GM21786 (cell line): ENCODE data around the gene SMIM9.
"Not testable (repeated sequence)": the region's sequence is repeated elsewhere in the genome, so short reads cannot be mapped to it uniquely, and the experiment has no call there.

ENCODE experiments used
- ATAC-seq: cut with Tn5 transposase; IDR thresholded peaks from one replicate; pipeline ENCODE4 v1.9.1; 2021; ENCODE audit not compliant: unreplicated experiment

Gene SMIM9

GRCh38 chrX:154816326-154816898 is 18.1 kb downstream of the SMIM9 start:
- not testable (repeated sequence) for ATAC-seq

GRCh38 chrX:154815274-154815818 is 19.1 kb downstream of the SMIM9 start:
- ATAC-seq: no peak

GRCh38 chrX:154813801-154814200 is 20.7 kb downstream of the SMIM9 start:
- no peak for ATAC-seq

- ATAC-seq: no peak
Observed at GRCh38 chrX:154812341-154813101, 21.9 kb downstream of the SMIM9 start.

- no peak for ATAC-seq
Observed at GRCh38 chrX:154809939-154810665, 24.4 kb downstream of the SMIM9 start.

GRCh38 chrX:154806837-154807501 is 27.5 kb downstream of the SMIM9 start:
- no peak for ATAC-seq

GRCh38 chrX:154805696-154806091 is 28.8 kb downstream of the SMIM9 start:
- ATAC-seq: no peak

- peak; percentile 95 for ATAC-seq
Observed at GRCh38 chrX:154804957-154805695, 29.3 kb downstream of the SMIM9 start, which contains the start of gene MPP1. MPP1 (minus strand) TSS chrX:154805485; CDS start chrX:154805373, 112 bp downstream.

- no peak for ATAC-seq
Observed at GRCh38 chrX:154804261-154804956, 30.1 kb downstream of the SMIM9 start.

GRCh38 chrX:154802947-154803346 is 31.5 kb downstream of the SMIM9 start:
- no peak for ATAC-seq

- ATAC-seq: no peak
Observed at GRCh38 chrX:154800478-154801210, 33.8 kb downstream of the SMIM9 start.

- ATAC-seq: no peak
Observed at GRCh38 chrX:154799556-154800348, 34.7 kb downstream of the SMIM9 start.

GRCh38 chrX:154797006-154797405 is 37.5 kb downstream of the SMIM9 start:
- no peak for ATAC-seq

GRCh38 chrX:154795016-154795415 is 39.4 kb downstream of the SMIM9 start:
- ATAC-seq: no peak

- no peak for ATAC-seq
Observed at GRCh38 chrX:154793084-154793795, 41.2 kb downstream of the SMIM9 start.

GRCh38 chrX:154791939-154792338 is 42.5 kb downstream of the SMIM9 start:
- ATAC-seq: no peak

GRCh38 chrX:154791467-154791866 is 43.0 kb downstream of the SMIM9 start:
- no peak for ATAC-seq

GRCh38 chrX:154785716-154786115 is 48.7 kb downstream of the SMIM9 start:
- ATAC-seq: no peak
